ENCODE measurements around the gene ITPRIPL2. TPM values are rescaled to one million over a fixed set of nuclear protein-coding genes. Genes with fewer than 3 reads are reported as not detected.

ITPRIPL2 gene
- total RNA-seq, 4 donors from 2014 or later: 23.6 to 38.9 (median 32.5) TPM

DNA sequence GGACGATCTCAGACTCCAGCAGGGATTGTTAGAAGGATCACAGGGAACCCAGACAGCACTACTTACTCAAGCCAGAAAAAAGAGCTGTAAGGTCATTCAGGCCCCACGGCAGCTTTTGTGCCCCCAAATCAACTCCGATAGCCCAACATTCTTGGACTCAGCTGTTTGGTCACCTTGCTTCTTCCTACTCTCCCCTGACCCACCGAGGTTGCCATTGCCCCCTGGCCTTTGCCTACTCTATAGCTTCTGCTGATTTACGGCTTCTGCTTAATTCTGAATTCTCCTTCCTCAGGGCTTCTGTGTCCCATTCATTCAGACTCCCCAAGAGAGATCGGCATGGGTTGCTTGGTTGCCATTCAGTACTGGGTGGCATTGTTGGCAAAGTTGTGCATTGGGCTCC is 8.6 kb upstream of the ITPRIPL2 start:
- TF ChIP-seq, protein P1, sequence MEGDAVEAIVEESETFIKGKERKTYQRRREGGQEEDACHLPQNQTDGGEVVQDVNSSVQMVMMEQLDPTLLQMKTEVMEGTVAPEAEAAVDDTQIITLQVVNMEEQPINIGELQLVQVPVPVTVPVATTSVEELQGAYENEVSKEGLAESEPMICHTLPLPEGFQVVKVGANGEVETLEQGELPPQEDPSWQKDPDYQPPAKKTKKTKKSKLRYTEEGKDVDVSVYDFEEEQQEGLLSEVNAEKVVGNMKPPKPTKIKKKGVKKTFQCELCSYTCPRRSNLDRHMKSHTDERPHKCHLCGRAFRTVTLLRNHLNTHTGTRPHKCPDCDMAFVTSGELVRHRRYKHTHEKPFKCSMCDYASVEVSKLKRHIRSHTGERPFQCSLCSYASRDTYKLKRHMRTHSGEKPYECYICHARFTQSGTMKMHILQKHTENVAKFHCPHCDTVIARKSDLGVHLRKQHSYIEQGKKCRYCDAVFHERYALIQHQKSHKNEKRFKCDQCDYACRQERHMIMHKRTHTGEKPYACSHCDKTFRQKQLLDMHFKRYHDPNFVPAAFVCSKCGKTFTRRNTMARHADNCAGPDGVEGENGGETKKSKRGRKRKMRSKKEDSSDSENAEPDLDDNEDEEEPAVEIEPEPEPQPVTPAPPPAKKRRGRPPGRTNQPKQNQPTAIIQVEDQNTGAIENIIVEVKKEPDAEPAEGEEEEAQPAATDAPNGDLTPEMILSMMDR (IDR thresholded peaks at IDR 0.05): no peak
- TF ChIP-seq POLR2A (IDR thresholded peaks at IDR 0.05): no peak

DNA sequence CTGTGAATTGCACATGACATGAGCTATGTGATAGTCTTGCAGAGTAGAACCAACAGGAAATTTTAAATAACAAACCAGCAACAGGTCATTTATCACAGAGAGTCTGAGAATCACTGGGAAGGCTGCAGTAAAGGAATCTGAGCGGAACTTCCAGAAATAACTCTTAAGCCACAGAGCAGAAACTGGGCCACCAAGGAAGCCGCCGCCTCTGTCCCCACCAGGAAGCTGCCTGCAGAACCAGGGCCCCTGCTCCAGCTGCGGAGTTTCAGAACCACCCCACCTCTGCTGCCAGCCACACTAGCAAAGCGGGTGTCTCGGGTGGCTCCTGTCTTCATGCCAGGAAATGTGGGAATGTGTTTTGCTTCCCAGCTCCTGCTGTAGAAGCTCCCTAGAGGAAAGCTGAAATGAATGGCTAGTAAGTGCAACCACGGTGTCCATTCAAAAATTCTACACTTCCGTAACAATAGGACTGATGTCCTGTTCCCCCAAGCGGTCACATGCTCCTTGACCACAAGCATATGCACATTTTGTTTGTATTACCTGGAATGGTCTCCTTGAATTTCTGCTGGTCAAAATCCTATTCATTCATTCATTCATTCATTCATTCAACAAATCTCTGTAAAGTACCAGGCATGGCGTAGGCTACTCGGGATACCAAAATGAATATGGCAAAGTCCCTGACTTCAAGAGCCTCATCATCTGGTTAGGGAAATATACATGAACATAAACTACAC is 7.7 kb upstream of the ITPRIPL2 start:
- no peaks in the 10 kb centered on the region for H3K36me3 ChIP-seq
- H3K27me3 ChIP-seq: no peaks in the 10 kb centered on the region
- H3K4me1 ChIP-seq: peaks cover 0 to 10% (median 0%) of the 10 kb centered on the region in 4 donors
- no peak overlapping the region for H3K27ac ChIP-seq
- no peaks in the 10 kb centered on the region for H3K9me3 ChIP-seq
- no peak for DNase-seq
- TF ChIP-seq, protein P1 (IDR thresholded peaks at IDR 0.05): no peak
- no peak for TF ChIP-seq POLR2A (IDR thresholded peaks at IDR 0.05)
- H3K4me3 ChIP-seq: no peak overlapping the region

More for the DNA sequence above, 8.6 kb upstream of the ITPRIPL2 start:
- Histone ChIP-seq H3K27ac (no peak overlapping the region), H3K9me3 (no peaks in the 10 kb centered on the region), H3K36me3 (no peaks in the 10 kb centered on the region), H3K4me3 (no peak overlapping the region), H3K27me3 (no peaks in the 10 kb centered on the region), H3K4me1 (peaks cover 0 to 10% (median 0%) of the 10 kb centered on the region in 4 donors)
- DNase-seq: peak in 1 of 3 donors; percentile 13

DNA sequence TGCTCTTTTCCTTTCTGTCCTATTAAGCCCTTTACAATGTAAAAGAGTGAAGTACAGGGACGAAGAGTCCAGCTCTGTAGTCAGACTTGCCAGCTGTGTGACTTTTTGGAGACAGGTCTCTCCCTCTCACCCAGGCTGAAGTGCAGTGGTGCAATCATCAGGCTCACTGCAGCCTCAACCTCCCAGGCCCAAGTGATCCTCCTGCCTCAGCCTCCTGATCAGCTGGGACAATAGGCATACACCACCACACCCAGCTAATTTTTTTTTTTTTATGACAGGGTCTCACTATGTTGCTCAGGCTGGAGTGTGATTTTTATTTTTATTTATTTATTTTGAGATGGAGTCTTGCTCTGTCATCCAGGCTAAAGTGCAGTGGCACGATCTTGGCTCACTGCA is 7.1 kb upstream of the ITPRIPL2 start:
- Histone ChIP-seq H3K4me1 (peaks cover 0 to 10% (median 0%) of the 10 kb centered on the region in 4 donors), H3K4me3 (no peak overlapping the region), H3K9me3 (no peaks in the 10 kb centered on the region), H3K36me3 (no peaks in the 10 kb centered on the region), H3K27me3 (no peaks in the 10 kb centered on the region), H3K27ac (no peak overlapping the region)
- no peak for DNase-seq
- no peak for TF ChIP-seq POLR2A (IDR thresholded peaks at IDR 0.05)
- TF ChIP-seq, protein P1 (IDR thresholded peaks at IDR 0.05): no peak

DNA sequence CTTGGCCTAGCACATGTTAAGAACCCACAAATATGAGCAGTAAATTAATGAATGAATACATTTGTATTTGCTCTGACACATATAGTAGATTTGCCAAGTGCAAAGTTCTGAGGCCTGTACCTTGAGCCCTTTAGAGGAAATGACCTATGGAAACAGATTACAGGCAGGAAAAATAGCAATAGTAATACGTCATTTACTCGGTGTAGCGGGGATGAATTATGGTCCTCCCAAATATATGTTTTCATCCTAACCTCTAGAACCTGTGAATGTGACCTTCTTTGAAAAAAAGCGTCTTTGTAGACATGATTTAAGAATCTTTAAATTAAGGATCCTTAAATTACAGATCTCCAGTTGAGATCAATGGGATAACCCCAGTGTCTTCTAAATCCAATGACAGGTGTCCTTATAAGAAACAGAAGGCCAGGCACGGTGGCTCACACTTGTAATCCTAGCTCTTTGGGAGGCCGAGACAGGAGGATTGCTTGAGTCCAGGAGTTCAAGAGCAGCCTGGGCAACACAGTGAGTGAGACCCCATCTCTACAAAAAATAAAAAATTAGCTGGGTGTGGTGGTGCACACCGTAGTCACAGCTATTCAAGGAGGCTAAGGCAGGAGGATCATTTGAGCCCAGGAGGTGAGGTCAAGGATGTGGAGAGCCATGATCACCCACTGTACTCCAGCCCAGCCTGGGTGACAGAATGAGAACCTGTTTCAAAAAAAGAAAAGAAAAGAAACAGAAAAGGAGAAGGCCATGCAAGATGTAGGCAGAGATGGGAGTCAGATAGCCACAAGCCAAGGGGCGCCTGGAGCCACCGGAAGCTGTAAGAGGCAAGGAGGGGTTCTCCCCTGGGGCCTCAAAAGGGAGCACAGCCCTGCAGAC is 5.1 kb upstream of the ITPRIPL2 start:
- Histone ChIP-seq H3K27me3 (no peaks in the 10 kb centered on the region), H3K9me3 (no peaks in the 10 kb centered on the region), H3K36me3 (no peaks in the 10 kb centered on the region), H3K4me1 (peaks cover 0 to 10% (median 0%) of the 10 kb centered on the region in 4 donors), H3K4me3 (no peak overlapping the region), H3K27ac (peak overlapping the region in 2 of 4 donors; percentile 10 to 85)
- no peak for DNase-seq
- TF ChIP-seq, protein P1 (IDR thresholded peaks at IDR 0.05): no peak
- TF ChIP-seq POLR2A (IDR thresholded peaks at IDR 0.05): no peak

DNA sequence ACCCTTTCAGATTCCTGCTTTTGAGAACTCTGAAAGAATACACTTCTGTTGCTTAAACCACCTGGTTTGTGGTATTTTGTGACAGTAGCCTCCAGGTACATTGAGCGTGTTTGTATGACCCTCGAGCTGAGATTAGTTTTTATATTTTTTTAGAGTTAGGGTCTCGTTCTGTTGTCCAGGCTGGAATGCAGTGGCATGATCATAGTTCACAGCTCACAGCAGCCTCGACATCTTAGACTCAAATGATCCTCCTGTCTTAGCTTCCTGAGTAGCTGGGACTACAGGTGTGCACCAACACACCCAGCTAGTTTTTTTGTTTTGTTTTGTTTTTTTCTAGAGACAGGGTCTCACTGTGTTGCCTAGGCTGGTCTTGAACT is 4.5 kb upstream of the ITPRIPL2 start:
- Histone ChIP-seq H3K27me3 (no peaks in the 10 kb centered on the region), H3K9me3 (no peaks in the 10 kb centered on the region), H3K27ac (no peak overlapping the region), H3K4me1 (peaks cover 0 to 10% (median 0%) of the 10 kb centered on the region in 4 donors), H3K4me3 (no peak overlapping the region), H3K36me3 (no peaks in the 10 kb centered on the region)
- DNase-seq: no peak
- TF ChIP-seq, protein P1 (IDR thresholded peaks at IDR 0.05): no peak
- no peak for TF ChIP-seq POLR2A (IDR thresholded peaks at IDR 0.05)
